Measurements from ENCODE around the gene HLA-DRA. TPM values are rescaled to one million over a fixed set of nuclear protein-coding genes. Genes with fewer than 3 reads are reported as not detected.
"Not testable (repeated sequence)": the region's sequence is repeated elsewhere in the genome, so short reads cannot be mapped to it uniquely, and the experiment has no call there.

HLA-DRA gene
- total RNA-seq, 1 experiment from 2014 or later = not detected

DNA sequence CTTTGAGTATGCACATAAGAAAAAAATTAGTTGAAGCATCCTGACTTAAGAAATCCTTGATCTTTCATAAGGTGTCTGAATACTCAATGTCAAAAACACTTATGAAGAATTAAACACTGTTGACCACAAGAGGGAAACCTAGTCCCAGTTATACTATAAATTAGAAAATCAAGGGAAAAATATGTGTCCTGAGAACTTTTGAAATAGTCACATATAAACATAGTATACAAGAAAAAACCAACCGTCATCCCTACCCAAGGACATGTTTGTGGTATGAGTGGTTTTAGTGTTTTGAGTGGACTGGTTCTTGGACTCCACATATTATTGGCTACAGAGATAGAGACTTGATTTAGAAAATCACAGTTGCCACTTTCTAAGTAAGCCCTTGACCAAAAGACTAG lies 7.6 kb upstream of the HLA-DRA start:
- ChIA-PET POLR2A (no interaction called here), CTCF (interaction anchor here (0.7 kb wide), 1 partner anchor 260 kb away, joined by 3 read pairs; no protein-coding TSS in a partner anchor)
- no peak for DNase-seq
- Histone ChIP-seq H3K4me1 (no peaks in the 10 kb centered on the region), H3K9me3 (no peaks in the 10 kb centered on the region; the same call in 1 of the 2 replicates), H3K36me3 (ENCODE audit: control insufficient read depth, insufficient read depth, low read length) (no peaks in the 10 kb centered on the region), H3K4me3 (ENCODE audit: low read depth, low read length) (no peak overlapping the region), H3K27me3 (replicated peaks; ENCODE audit: control insufficient read depth, insufficient read depth, low read length) (no peaks in the 10 kb centered on the region)
- no peaks in the 10 kb centered on the region for H3K36me3 Mint-ChIP-seq (ENCODE audit: insufficient read depth, unreplicated experiment)
- H3K27me3 Mint-ChIP-seq (ENCODE audit: insufficient read depth, unreplicated experiment) = peaks cover 15% of the 10 kb centered on the region
- no peaks in the 10 kb centered on the region for H3K9me3 Mint-ChIP-seq (ENCODE audit: unreplicated experiment)
- intact Hi-C loops (cut with micrococcal nuclease; ENCODE audit: unreplicated experiment) = loop anchor here (1.0 to 5.0 kb wide), 2 partner anchors 270 to 354 kb away; no protein-coding TSS in a partner anchor
- TF ChIP-seq, protein P1, sequence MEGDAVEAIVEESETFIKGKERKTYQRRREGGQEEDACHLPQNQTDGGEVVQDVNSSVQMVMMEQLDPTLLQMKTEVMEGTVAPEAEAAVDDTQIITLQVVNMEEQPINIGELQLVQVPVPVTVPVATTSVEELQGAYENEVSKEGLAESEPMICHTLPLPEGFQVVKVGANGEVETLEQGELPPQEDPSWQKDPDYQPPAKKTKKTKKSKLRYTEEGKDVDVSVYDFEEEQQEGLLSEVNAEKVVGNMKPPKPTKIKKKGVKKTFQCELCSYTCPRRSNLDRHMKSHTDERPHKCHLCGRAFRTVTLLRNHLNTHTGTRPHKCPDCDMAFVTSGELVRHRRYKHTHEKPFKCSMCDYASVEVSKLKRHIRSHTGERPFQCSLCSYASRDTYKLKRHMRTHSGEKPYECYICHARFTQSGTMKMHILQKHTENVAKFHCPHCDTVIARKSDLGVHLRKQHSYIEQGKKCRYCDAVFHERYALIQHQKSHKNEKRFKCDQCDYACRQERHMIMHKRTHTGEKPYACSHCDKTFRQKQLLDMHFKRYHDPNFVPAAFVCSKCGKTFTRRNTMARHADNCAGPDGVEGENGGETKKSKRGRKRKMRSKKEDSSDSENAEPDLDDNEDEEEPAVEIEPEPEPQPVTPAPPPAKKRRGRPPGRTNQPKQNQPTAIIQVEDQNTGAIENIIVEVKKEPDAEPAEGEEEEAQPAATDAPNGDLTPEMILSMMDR (IDR thresholded peaks at IDR 0.05; ENCODE audit: insufficient read depth in 1 of 2, low read depth in 1 of 2, low read length in 1 of 2, severe bottlenecking in 1 of 2, unreplicated experiment in 1 of 2) = peak; percentile 11 to 50
- BruUV-seq (replicated peaks) = no TSS peak
- no peaks in the 10 kb centered on the region for H3K4me1 Mint-ChIP-seq (ENCODE audit: low read depth, unreplicated experiment)
- H3K27ac Mint-ChIP-seq (ENCODE audit: unreplicated experiment) = no peak overlapping the region
- H3K4me3 Mint-ChIP-seq (ENCODE audit: unreplicated experiment) = no peak overlapping the region

DNA sequence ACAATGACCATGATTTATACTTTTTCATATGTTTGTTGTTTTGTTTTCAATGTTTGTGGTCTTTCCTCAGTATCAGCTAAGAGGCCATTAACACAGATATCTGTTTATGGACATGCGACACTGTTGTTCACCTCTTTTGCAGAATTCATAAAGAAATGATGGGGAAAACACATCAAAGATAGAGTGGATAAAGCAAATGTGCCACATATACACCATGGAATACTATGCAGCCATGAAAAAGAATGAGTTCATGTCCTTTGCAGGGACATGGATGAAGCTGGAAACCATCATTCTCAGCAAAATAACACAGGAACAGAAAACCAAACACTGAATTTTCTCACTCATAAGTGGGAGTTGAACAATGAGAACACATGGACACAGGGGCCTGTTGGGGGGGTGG lies 5.7 kb upstream of the HLA-DRA start:
- POLR2A ChIA-PET = not testable (repeated sequence)
- peaks cover 15% of the 10 kb centered on the region for H3K27me3 Mint-ChIP-seq (ENCODE audit: insufficient read depth, unreplicated experiment)
- intact Hi-C loops (cut with micrococcal nuclease; ENCODE audit: unreplicated experiment) = loop anchor here (5.0 kb wide), 1 partner anchor 268 kb away; no protein-coding TSS in a partner anchor

DNA sequence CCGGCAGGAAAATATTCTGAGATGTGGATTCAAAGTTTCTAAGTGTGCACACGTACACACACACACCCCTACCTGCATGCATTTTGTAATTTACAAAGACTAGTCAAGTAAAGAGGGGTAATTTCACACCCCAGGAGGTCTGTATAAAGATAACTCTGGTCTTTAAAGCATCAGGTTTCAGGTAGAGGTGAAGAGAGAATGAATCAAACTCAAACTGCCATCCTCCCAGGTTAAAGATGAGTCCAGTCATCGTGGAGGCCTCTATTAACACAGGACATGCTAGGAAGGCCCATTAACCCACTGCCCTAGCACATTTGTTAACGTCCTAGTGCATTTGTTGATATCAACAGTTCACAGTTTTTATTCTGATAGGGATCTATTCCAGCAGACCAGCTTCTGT lies 3.5 kb upstream of the HLA-DRA start:
- CTCF ChIA-PET = no interaction called here

More for the DNA sequence above, 5.7 kb upstream of the HLA-DRA start:
- H3K4me1 ChIP-seq; H3K4me1 Mint-ChIP-seq (ENCODE audit: low read depth, unreplicated experiment); DNase-seq; H3K27ac Mint-ChIP-seq (ENCODE audit: unreplicated experiment); H3K4me3 Mint-ChIP-seq (ENCODE audit: unreplicated experiment); H3K9me3 ChIP-seq; CTCF ChIA-PET; H3K36me3 ChIP-seq (ENCODE audit: control insufficient read depth, insufficient read depth, low read length); H3K9me3 Mint-ChIP-seq (ENCODE audit: unreplicated experiment); H3K36me3 Mint-ChIP-seq (ENCODE audit: insufficient read depth, unreplicated experiment); H3K4me3 ChIP-seq (ENCODE audit: low read depth, low read length); BruUV-seq (replicated peaks); H3K27me3 ChIP-seq (replicated peaks; ENCODE audit: control insufficient read depth, insufficient read depth, low read length): not testable (repeated sequence)

More for the DNA sequence above, 3.5 kb upstream of the HLA-DRA start:
- POLR2A ChIA-PET = no interaction called here
- peaks cover 19% of the 10 kb centered on the region for H3K27me3 Mint-ChIP-seq (ENCODE audit: insufficient read depth, unreplicated experiment)
- no TSS peak for BruUV-seq (replicated peaks)
- TF ChIP-seq, protein P1 (IDR thresholded peaks at IDR 0.05; ENCODE audit: insufficient read depth in 1 of 2, low read depth in 1 of 2, low read length in 1 of 2, severe bottlenecking in 1 of 2, unreplicated experiment in 1 of 2) = no peak
- H3K9me3 ChIP-seq = no peaks in the 10 kb centered on the region
- no peaks in the 10 kb centered on the region for H3K36me3 Mint-ChIP-seq (ENCODE audit: insufficient read depth, unreplicated experiment)
- intact Hi-C loops (cut with micrococcal nuclease; ENCODE audit: unreplicated experiment) = no loop called here
- no peak overlapping the region for H3K4me3 ChIP-seq (ENCODE audit: low read depth, low read length)
- no peak for DNase-seq
- no peak overlapping the region for H3K27ac Mint-ChIP-seq (ENCODE audit: unreplicated experiment)
- no peak overlapping the region for H3K4me3 Mint-ChIP-seq (ENCODE audit: unreplicated experiment)
- no peaks in the 10 kb centered on the region for H3K27me3 ChIP-seq (replicated peaks; ENCODE audit: control insufficient read depth, insufficient read depth, low read length)
- H3K4me1 Mint-ChIP-seq (ENCODE audit: low read depth, unreplicated experiment) = no peaks in the 10 kb centered on the region
- H3K9me3 Mint-ChIP-seq (ENCODE audit: unreplicated experiment) = no peaks in the 10 kb centered on the region
- no peaks in the 10 kb centered on the region for H3K4me1 ChIP-seq
- H3K36me3 ChIP-seq (ENCODE audit: control insufficient read depth, insufficient read depth, low read length) = no peaks in the 10 kb centered on the region

All from Caco-2 (cell line).